ENCODE measurements around the gene AGFG2.

DNA sequence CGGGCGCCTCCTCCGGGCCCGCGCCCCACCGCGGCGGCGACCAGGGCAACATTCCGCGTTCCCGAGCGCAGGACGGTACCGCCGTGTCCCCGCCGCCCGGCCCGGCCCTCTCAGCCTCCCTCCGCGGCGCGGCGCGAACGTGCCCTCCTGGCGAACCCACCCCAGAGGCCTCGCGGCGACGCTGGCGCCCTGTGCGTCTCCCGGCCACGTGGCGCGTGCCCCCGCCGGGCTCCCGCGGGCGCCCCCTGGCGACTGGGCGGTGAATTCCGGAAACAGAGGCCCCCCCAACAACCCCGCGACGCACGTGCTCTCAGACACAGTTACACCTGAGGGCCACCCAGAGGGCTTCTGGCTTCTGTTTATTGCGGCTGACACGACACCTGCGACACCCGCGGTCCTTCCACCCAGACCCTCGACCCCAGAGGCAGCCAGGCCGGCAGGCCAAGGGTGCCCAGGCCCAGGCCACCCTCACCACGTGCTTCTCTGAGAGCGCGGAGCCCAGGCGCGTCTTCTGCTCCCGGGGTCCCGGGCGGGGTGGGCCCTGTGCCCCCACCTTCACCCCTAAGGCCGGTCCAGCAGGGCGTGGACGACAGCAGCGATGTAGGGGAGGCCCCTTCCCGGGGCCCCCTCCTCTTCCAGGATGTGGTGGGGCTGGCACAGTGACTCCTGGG is 34.8 kb downstream of the AGFG2 start, which contains the start of gene SAP25:
- TF ChIP-seq, protein P1, sequence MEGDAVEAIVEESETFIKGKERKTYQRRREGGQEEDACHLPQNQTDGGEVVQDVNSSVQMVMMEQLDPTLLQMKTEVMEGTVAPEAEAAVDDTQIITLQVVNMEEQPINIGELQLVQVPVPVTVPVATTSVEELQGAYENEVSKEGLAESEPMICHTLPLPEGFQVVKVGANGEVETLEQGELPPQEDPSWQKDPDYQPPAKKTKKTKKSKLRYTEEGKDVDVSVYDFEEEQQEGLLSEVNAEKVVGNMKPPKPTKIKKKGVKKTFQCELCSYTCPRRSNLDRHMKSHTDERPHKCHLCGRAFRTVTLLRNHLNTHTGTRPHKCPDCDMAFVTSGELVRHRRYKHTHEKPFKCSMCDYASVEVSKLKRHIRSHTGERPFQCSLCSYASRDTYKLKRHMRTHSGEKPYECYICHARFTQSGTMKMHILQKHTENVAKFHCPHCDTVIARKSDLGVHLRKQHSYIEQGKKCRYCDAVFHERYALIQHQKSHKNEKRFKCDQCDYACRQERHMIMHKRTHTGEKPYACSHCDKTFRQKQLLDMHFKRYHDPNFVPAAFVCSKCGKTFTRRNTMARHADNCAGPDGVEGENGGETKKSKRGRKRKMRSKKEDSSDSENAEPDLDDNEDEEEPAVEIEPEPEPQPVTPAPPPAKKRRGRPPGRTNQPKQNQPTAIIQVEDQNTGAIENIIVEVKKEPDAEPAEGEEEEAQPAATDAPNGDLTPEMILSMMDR (IDR thresholded peaks at IDR 0.05): no peak; the same call in 1 of the 2 replicates
- no peak for TF ChIP-seq POLR2AphosphoS5 (IDR thresholded peaks at IDR 0.05; ENCODE audit: low read depth, low read length)
- no peak for TF ChIP-seq SIN3A (IDR thresholded peaks at IDR 0.05; ENCODE audit: borderline replicate concordance, insufficient read depth, low read depth, low read length)

Data from Panc1 (cell line).